CD4-positive, alpha-beta T cell (primary cell): ENCODE results near the gene ZNF532. TPM values are rescaled to one million over a fixed set of nuclear protein-coding genes. Genes with fewer than 3 reads are reported as not detected.

Experiments used
- ATAC-seq: fragments of 200-7000 bp; cut with Tn5 transposase; one replicate; pipeline ENCODE4 v1.10.0; 2022; ENCODE audit warnings: mild to moderate bottlenecking; ENCODE audit not compliant: poor library complexity
- CTCF ChIA-PET: fragments of 350-600 bp; sonication (Branson Sonifier 250); formaldehyde crosslinking; loops from one replicate; lab custom pipeline; 2021; ENCODE audit warnings: antibody characterized with exemption, inconsistent platforms; lab: Charles Lee
- POLR2A ChIA-PET: fragments of 350-600 bp; sonication (Branson Sonifier 250); formaldehyde crosslinking; loops from one replicate; lab custom pipeline; 2021; ENCODE audit warnings: antibody characterized with exemption, inconsistent platforms; lab: Charles Lee
- DNase-seq, 14 experiments: peaks; one replicate each; pipeline ENCODE4 v3.0.0-alpha.2; 2013 to 2020; ENCODE audit warnings: mixed read lengths in 2 of 14
- H3K27ac ChIP-seq, 2 donors: one replicate each; pipeline versions ENCODE4 v1.5.1 to v1.7.0; 2013; ENCODE audit warnings: low read length in 2 of 2, low read depth in 1 of 2, mild to moderate bottlenecking in 1 of 2
- H3K27me3 ChIP-seq, 2 experiments: 1 replicate in 1 of 2; 2 replicates in 1 of 2; pipeline versions ENCODE4 v1.6.1 to v1.7.0; 2013; ENCODE audit warnings: low read length in 2 of 2, control low read depth in 1 of 2, mild to moderate bottlenecking in 1 of 2, moderate library complexity in 1 of 2; ENCODE audit not compliant: insufficient read depth in 2 of 2, control insufficient read depth in 1 of 2
- H3K36me3 ChIP-seq: one replicate; pipeline ENCODE4 v1.6.1; 2013; ENCODE audit warnings: low read length, control low read depth; ENCODE audit not compliant: insufficient read depth
- H3K4me1 ChIP-seq: one replicate; pipeline ENCODE4 v1.6.1; 2013; ENCODE audit warnings: low read length, control low read depth; ENCODE audit not compliant: insufficient read depth
- H3K4me3 ChIP-seq: one replicate; pipeline ENCODE4 v1.5.1; 2013; ENCODE audit warnings: mild to moderate bottlenecking, low read length, moderate library complexity
- H3K9me3 ChIP-seq, 2 experiments: 1 replicate in 1 of 2; 2 replicates in 1 of 2; pipeline versions ENCODE4 v1.6.1 to v1.7.0; 2013; ENCODE audit warnings: low read length in 2 of 2, mild to moderate bottlenecking in 2 of 2, control low read depth in 1 of 2, moderate library complexity in 1 of 2; ENCODE audit not compliant: control insufficient read depth in 1 of 2, insufficient read depth in 1 of 2
- H3K27ac Mint-ChIP-seq: one replicate; pipeline ENCODE4 v1.8.0; 2020; ENCODE audit warnings: mixed read lengths
- H3K27me3 Mint-ChIP-seq: one replicate; pipeline ENCODE4 v1.8.0; 2021; ENCODE audit warnings: mixed read lengths
- H3K36me3 Mint-ChIP-seq: one replicate; pipeline ENCODE4 v1.8.0; 2021; ENCODE audit warnings: low read depth, mixed read lengths
- H3K4me1 Mint-ChIP-seq: one replicate; pipeline ENCODE4 v1.8.0; 2021; ENCODE audit warnings: low read depth, mixed read lengths
- H3K4me3 Mint-ChIP-seq: one replicate; pipeline ENCODE4 v1.8.0; 2020; ENCODE audit warnings: mild to moderate bottlenecking, mixed read lengths
- H3K9me3 Mint-ChIP-seq: one replicate; pipeline ENCODE4 v1.8.0; 2020; ENCODE audit warnings: mixed read lengths
- CTCF ChIP-seq: fragments of 200-600 bp; IDR thresholded peaks from one replicate; pipeline ENCODE4 v1.8.0; 2022; ENCODE audit warnings: antibody characterized with exemption, mild to moderate bottlenecking
- intact Hi-C, 2 experiments: fragments of 100-400 bp; cut with DNase I in 1 of 2; cut with micrococcal nuclease in 1 of 2; formaldehyde crosslinking; loops; one replicate each; pipeline versions ENCODE4 v1.15.1 to v1.9.0; 2023 to 2025; cut with DNase I, micrococcal nuclease
- total RNA-seq, 174 experiments: library from RNA in 2 of 174; stranded (reverse) in 2 of 174; gene quantifications; one replicate each; pipeline ENCODE4 v1.2.3 and lab custom pipeline; 2021 to 2026

ZNF532 gene
- total RNA-seq, 2 experiments from 2014 or later, result 9.8 to 9.9 TPM

- Histone ChIP-seq H3K4me3 (no peak overlapping the region), H3K36me3 (no peaks in the 10 kb centered on the region), H3K27me3 (peaks cover 33 to 46% of the 10 kb centered on the region in 2 experiments), H3K4me1 (peaks cover 8% of the 10 kb centered on the region), H3K27ac (no peak overlapping the region), H3K9me3 (no peaks in the 10 kb centered on the region)
- DNase-seq, result no peak
- intact Hi-C loops, result no loop called here
- ChIA-PET CTCF (no interaction called here), POLR2A (no interaction called here)
- Mint-ChIP-seq H3K27ac (peak overlapping the region; percentile 78), H3K27me3 (peaks cover 77% of the 10 kb centered on the region), H3K36me3 (no peaks in the 10 kb centered on the region), H3K4me3 (peak overlapping the region; percentile 76), H3K9me3 (no peaks in the 10 kb centered on the region), H3K4me1 (peaks cover 5% of the 10 kb centered on the region)
- ATAC-seq, result no peak
- no peak for TF ChIP-seq CTCF
These were observed 2.3 kb upstream of the ZNF532 start for GRCh38 chr18:58862356-58862755.

- ChIA-PET CTCF (no interaction called here), POLR2A (no interaction called here)
- Mint-ChIP-seq H3K4me1 (peaks cover 5% of the 10 kb centered on the region), H3K36me3 (peaks cover 5% of the 10 kb centered on the region), H3K9me3 (no peaks in the 10 kb centered on the region), H3K27ac (peak overlapping the region; percentile 78), H3K4me3 (peak overlapping the region; percentile 76), H3K27me3 (peaks cover 84% of the 10 kb centered on the region)
- intact Hi-C loops, result no loop called here
- H3K36me3 ChIP-seq, result no peaks in the 10 kb centered on the region
- peaks cover 37 to 52% of the 10 kb centered on the region in 2 experiments for H3K27me3 ChIP-seq
- H3K27ac ChIP-seq, result no peak overlapping the region
- no peak for TF ChIP-seq CTCF
- H3K4me3 ChIP-seq, result peak overlapping the region; percentile 45
- ATAC-seq (peak; percentile 48), DNase-seq (peak in 8 of 14 experiments; percentile 4 to 48 (median 24))
- H3K9me3 ChIP-seq, result no peaks in the 10 kb centered on the region
- H3K4me1 ChIP-seq, result peaks cover 8% of the 10 kb centered on the region
These were observed 1.7 kb upstream of the ZNF532 start for GRCh38 chr18:58862851-58863538.

- no peak for TF ChIP-seq CTCF
- Mint-ChIP-seq H3K4me1 (peaks cover 5% of the 10 kb centered on the region), H3K36me3 (peaks cover 11% of the 10 kb centered on the region), H3K27ac (no peak overlapping the region), H3K9me3 (no peaks in the 10 kb centered on the region), H3K27me3 (peaks cover 85% of the 10 kb centered on the region), H3K4me3 (peak overlapping the region; percentile 27)
- H3K4me1 ChIP-seq, result peaks cover 8% of the 10 kb centered on the region
- ChIA-PET CTCF (no interaction called here), POLR2A (no interaction called here)
- intact Hi-C loops, result no loop called here
- H3K9me3 ChIP-seq, result peaks cover 0 to 3% of the 10 kb centered on the region in 2 experiments
- no peaks in the 10 kb centered on the region for H3K36me3 ChIP-seq
- ATAC-seq (peak; percentile 67), DNase-seq (peak in 12 of 14 experiments; percentile 8 to 65 (median 24))
- no peak overlapping the region for H3K27ac ChIP-seq
- H3K27me3 ChIP-seq, result peaks cover 37 to 56% of the 10 kb centered on the region in 2 experiments
- no peak overlapping the region for H3K4me3 ChIP-seq
These were observed 1.0 kb upstream of the ZNF532 start for GRCh38 chr18:58863539-58864145.
